ENCODE results near the gene CENPW.

GRCh38 chr6:126373344-126373743 is 33.4 kb downstream of the CENPW start:
- no peak for TF ChIP-seq CTCF (IDR thresholded peaks at IDR 0.05; ENCODE audit: low read depth, low read length)
- no peak for TF ChIP-seq EZH2phosphoT487 (IDR thresholded peaks at IDR 0.05; ENCODE audit: low read depth)
